GM12892 (cell line): ENCODE data around the gene PSG4.
"Not testable (repeated sequence)": the region's sequence is repeated elsewhere in the genome, so short reads cannot be mapped to it uniquely, and the experiment has no call there.

Source experiments
- POLR2A ChIP-seq: IDR thresholded peaks from 2 replicates; pipeline ENCODE4 v1.6.1; 2011; ENCODE audit warnings: low read depth, low read length, control low read depth
- POLR2AphosphoS5 ChIP-seq: IDR thresholded peaks from 2 replicates; pipeline ENCODE4 v1.6.1; 2011; ENCODE audit warnings: low read depth, low read length, control low read depth
- TAF1 ChIP-seq: IDR thresholded peaks from 2 replicates; pipeline ENCODE4 v1.6.1; 2011; ENCODE audit warnings: low read depth, mild to moderate bottlenecking, control low read depth, low read length, borderline replicate concordance

DNA sequence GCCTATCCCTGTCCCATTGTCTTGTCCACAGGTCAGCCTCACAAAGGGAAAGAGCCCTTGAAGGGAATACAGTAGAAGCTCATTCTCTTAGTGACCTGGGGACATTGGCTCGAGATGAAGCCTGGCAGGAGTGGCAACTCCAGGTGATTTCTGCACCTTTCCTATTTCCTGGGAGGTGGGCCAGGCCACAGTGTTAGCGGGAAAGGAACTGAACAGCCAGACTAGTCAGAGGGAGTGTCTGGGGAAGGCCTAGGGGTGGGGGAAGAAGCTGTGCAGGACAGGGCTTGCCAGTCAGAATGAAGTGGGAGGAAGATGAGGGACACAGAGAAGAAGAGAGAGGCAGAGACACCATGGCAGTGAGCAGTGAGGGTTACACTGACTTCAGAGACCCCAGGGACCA, 3.5 kb downstream of the PSG4 start:
- not testable (repeated sequence) for TF ChIP-seq POLR2AphosphoS5, TAF1, POLR2A
